HepG2 (cell line): ENCODE data around the gene GPT2. TPM values are rescaled to one million over a fixed set of nuclear protein-coding genes. Genes with fewer than 3 reads are reported as not detected.

ENCODE experiments used
- ATAC-seq: fragments of 200-7000 bp; cut with Tn5 transposase; 3 replicates; pipeline ENCODE4 v1.9.1; 2020; ENCODE audit warnings: mild to moderate bottlenecking, moderate library complexity
- BruUV-seq: library from RNA; stranded (reverse); fragments of 400-500 nt; replicated peaks from 2 replicates; lab custom pipeline; 2021; lab: Mats Ljungman, UMichigan
- CTCF ChIA-PET: fragments of 300-600 bp; formaldehyde crosslinking; extraction: SDS; loops from one replicate; lab custom pipeline; 2021; ENCODE audit warnings: low total read pairs, inconsistent platforms, low intra/inter-chr PET ratio; lab: Yijun Ruan, JAX
- POLR2A ChIA-PET: fragments of 350-600 bp; sonication (Branson Sonifier 250); formaldehyde crosslinking; loops from one replicate; lab custom pipeline; 2020; ENCODE audit warnings: antibody characterized with exemption, inconsistent platforms; lab: Yijun Ruan, JAX
- DNase-seq: peaks from one replicate; pipeline ENCODE4 v3.0.0-alpha.2; 2015; ENCODE audit warnings: low spot score
- FAIRE-seq: peaks from 3 replicates; lab custom pipeline; 2011; peaks lifted over from hg19 to GRCh38; lab: Jason Lieb, UNC
- H2AFZ ChIP-seq: one replicate; pipeline ENCODE4 v1.6.1; 2011; ENCODE audit warnings: low read length, inconsistent platforms
- H3K27ac ChIP-seq: fragments of 300-600 bp; 3 replicates; pipeline ENCODE4 v1.8.0; 2011; ENCODE audit warnings: mixed run types, mild to moderate bottlenecking, mixed read lengths, low read length, inconsistent platforms; ENCODE audit not compliant: insufficient read depth; ENCODE audit errors: extremely low read length
- H3K27me3 ChIP-seq, 2 experiments: fragments of 200-600 bp in 1 of 2; 2 replicates in 1 of 2; 3 replicates in 1 of 2; pipeline versions ENCODE4 v1.6.0 to v1.8.0; 2011; ENCODE audit warnings: low read length in 2 of 2, mild to moderate bottlenecking in 2 of 2, moderate library complexity in 2 of 2, inconsistent platforms in 1 of 2; ENCODE audit not compliant: insufficient read depth in 2 of 2, control insufficient read depth in 1 of 2
- H3K36me3 ChIP-seq, 2 experiments: fragments of 200-600 bp in 1 of 2; replicated peaks in 1 of 2; 2 replicates in 1 of 2; 3 replicates in 1 of 2; pipeline versions ENCODE4 v1.5.1 to v1.8.0; 2011; ENCODE audit warnings: low read length in 2 of 2, inconsistent platforms in 1 of 2; ENCODE audit not compliant: insufficient read depth in 2 of 2, control insufficient read depth in 1 of 2
- H3K4me1 ChIP-seq: 2 replicates; pipeline ENCODE4 v1.5.1; 2012; ENCODE audit warnings: low read length, inconsistent platforms; ENCODE audit not compliant: insufficient read depth
- H3K4me2 ChIP-seq: 2 replicates; pipeline ENCODE4 v1.6.0; 2011; ENCODE audit warnings: low read depth, low read length, inconsistent platforms
- H3K4me3 ChIP-seq, 3 experiments: fragments of 200-600 bp in 1 of 3; sonication (generic), shearing (Covaris generic) in 1 of 3; replicated peaks in 1 of 3; 2 replicates each; pipeline ENCODE4 v1.5.1; 2011 to 2016; ENCODE audit warnings: low read length in 3 of 3, inconsistent platforms in 2 of 3, low read depth in 2 of 3, mild to moderate bottlenecking in 2 of 3, control low read depth in 1 of 3, mixed read lengths in 1 of 3; ENCODE audit not compliant: insufficient read depth in 1 of 3
- H3K79me2 ChIP-seq: one replicate; pipeline ENCODE4 v1.6.1; 2011; ENCODE audit warnings: low read length, inconsistent platforms; ENCODE audit not compliant: insufficient read depth
- H3K9ac ChIP-seq: 2 replicates; pipeline ENCODE4 v1.6.0; 2011; ENCODE audit warnings: mild to moderate bottlenecking, low read depth, low read length, inconsistent platforms; ENCODE audit not compliant: insufficient read depth
- H3K9me3 ChIP-seq: 2 replicates; pipeline ENCODE4 v1.5.1; 2012; ENCODE audit warnings: mild to moderate bottlenecking, low read length
- H4K20me1 ChIP-seq: 2 replicates; pipeline ENCODE4 v1.6.0; 2011; ENCODE audit warnings: inconsistent platforms, mild to moderate bottlenecking, low read length, moderate library complexity; ENCODE audit not compliant: insufficient read depth
- AKNA ChIP-seq: sonication (generic); formaldehyde crosslinking; IDR thresholded peaks from 2 replicates; pipeline ENCODE4 v1.4.0; 2020; ENCODE audit warnings: missing genetic modification reagents, borderline replicate concordance
- KLF6 ChIP-seq: IDR thresholded peaks from 2 replicates; pipeline ENCODE4 v1.8.0; 2016; ENCODE audit warnings: missing biosample characterization, missing genetic modification reagents
- NR2F6 ChIP-seq, 2 experiments: IDR thresholded peaks; 2 replicates each; pipeline ENCODE4 v1.6.1; 2016; ENCODE audit warnings: antibody characterized with exemption in 1 of 2, mild to moderate bottlenecking in 1 of 2
- TGIF2 ChIP-seq: IDR thresholded peaks from 2 replicates; pipeline ENCODE4 v1.6.1; 2016; ENCODE audit warnings: control low read depth, missing compliant biosample characterization
- ZNF354B ChIP-seq: sonication (generic); formaldehyde crosslinking; IDR thresholded peaks from 2 replicates; pipeline ENCODE4 v1.8.0; 2022; ENCODE audit warnings: mild to moderate bottlenecking, missing genetic modification reagents
- ZNF687 ChIP-seq: sonication (generic); formaldehyde crosslinking; IDR thresholded peaks from 2 replicates; pipeline ENCODE4 v1.5.1; 2020; ENCODE audit warnings: mild to moderate bottlenecking, missing genetic modification reagents, moderate library complexity
- ZNF773 ChIP-seq: sonication (generic); formaldehyde crosslinking; IDR thresholded peaks from 2 replicates; pipeline ENCODE4 v1.4.0; 2020; ENCODE audit warnings: missing genetic modification reagents, borderline replicate concordance
- ZSCAN5A ChIP-seq: sonication (generic); formaldehyde crosslinking; IDR thresholded peaks from 2 replicates; pipeline ENCODE4 v1.8.0; 2022; ENCODE audit warnings: mild to moderate bottlenecking, missing genetic modification reagents, borderline replicate concordance
- WGBS: methylation state at CpG from one replicate; pipeline ENCODE4 v1.1.6; 2017; ENCODE audit warnings: low lambda C conversion rate; 5-methylcytosine and 5-hydroxymethylcytosine counted together
- in situ Hi-C: cut with HindIII; loops from 2 replicates; pipeline ENCODE4 v1.10.0; 2017; ENCODE audit warnings: low pct_unique_long_range_greater_than_20kb; ENCODE audit not compliant: extremely low pct_ligation_motif_present
- intact Hi-C: fragments of 100-400 bp; cut with micrococcal nuclease; formaldehyde crosslinking; loops from one replicate; pipeline ENCODE4 v1.10.0; 2022; ENCODE audit not compliant: unreplicated experiment
- polyA plus RNA-seq, 8 experiments: library from polyadenylated mRNA; depleted of rRNA in 3 of 8; stranded (reverse) in 7 of 8; unstranded in 1 of 8; fragments of >200 nt; fragmentation: Illumina TruSeq in 4 of 8; extraction: Trizol in 4 of 8; gene quantifications; 2 replicates each; pipeline versions ENCODE4 v1.2.1 to v1.2.3, GENCODE V29; 2011 to 2016; ENCODE audit warnings: low read depth in 4 of 8, missing spikeins in 1 of 8, mixed read lengths in 1 of 8; ENCODE audit not compliant: insufficient read depth in 1 of 8
- total RNA-seq, 5 experiments: library from RNA; depleted of rRNA; stranded (reverse); fragments of >200 nt; fragmentation: Illumina TruSeq; extraction: Trizol; gene quantifications; 2 replicates each; pipeline ENCODE4 v1.2.3, GENCODE V29; 2016; ENCODE audit warnings: low read depth in 1 of 5
- TF ChIP-seq, protein P1 (sequence below): sonication (generic); formaldehyde crosslinking; IDR thresholded peaks from 2 replicates; pipeline ENCODE4 v1.4.0; 2020; ENCODE audit warnings: missing genetic modification reagents

GPT2 gene
- total and polyA plus RNA-seq, 2 of the 13 experiments (the other 11 are each of a cell fraction or from before 2014, with no cell fraction given), result 138 to 267 TPM

GRCh38 chr16:46918905-46919792 lies 35.0 kb downstream of the GPT2 start:
- in situ Hi-C loops (no loop called here), intact Hi-C loops (loop anchor here (1.0 to 10.0 kb wide), 3 partner anchors 10 to 224 kb away; no protein-coding TSS in a partner anchor)
- H3K9me3 ChIP-seq, result no peaks in the 10 kb centered on the region
- 0 out of 2 replicates have a peak overlapping the region, but pooled peaks have one; percentile 6 for H3K4me2 ChIP-seq
- ATAC-seq, result peak; percentile 88
- ChIA-PET POLR2A (interaction anchor here (0.7 to 2.4 kb wide), 11 partner anchors 11 to 87 kb away, joined by 3 to 17 read pairs (median 4); partner anchors contain the start of genes DNAJA2 and GPT2), CTCF (interaction anchor here (0.8 to 1.3 kb wide), 3 partner anchors 62 to 65 kb away, joined by 3 to 4 read pairs (median 4); no protein-coding TSS in a partner anchor)
- H4K20me1 ChIP-seq, result peaks cover 42% of the 10 kb centered on the region
- no peaks in the 10 kb centered on the region for H3K27me3 ChIP-seq
- H2AFZ ChIP-seq, result no peak overlapping the region
- no peaks in the 10 kb centered on the region for H3K79me2 ChIP-seq
- peak; percentile 97 for DNase-seq
- H3K4me1 ChIP-seq, result peaks cover 56% of the 10 kb centered on the region
- no peak overlapping the region for H3K9ac ChIP-seq
- H3K27ac ChIP-seq, result peak overlapping the region; percentile 43
- no TSS peak for BruUV-seq
- WGBS, result 36% methylated on average over 19 of the region's 21 CpGs
- H3K36me3 ChIP-seq, result peaks cover 77 to 96% of the 10 kb centered on the region in 2 experiments
- no peak overlapping the region for H3K4me3 ChIP-seq
- FAIRE-seq, result peak; percentile 100
- peak; percentile 100 for TF ChIP-seq NR2F6 (IDR thresholded peaks at IDR 0.05)
- peak; percentile 99 for TF ChIP-seq NR2F6 (CRISPR knock-in tag; IDR thresholded peaks at IDR 0.05)
- no peak for TF ChIP-seq ZNF354B (CRISPR knock-in tag)
- TF ChIP-seq ZSCAN5A, result no peak
- no peak for TF ChIP-seq ZNF773 (CRISPR knock-in tag)
- peak; percentile 95 for TF ChIP-seq ZNF687
- peak; percentile 80; the same call in 1 of the 2 replicates for TF ChIP-seq TGIF2 (CRISPR knock-in tag)
- TF ChIP-seq KLF6 (CRISPR knock-in tag), result no peak
- no peak for TF ChIP-seq AKNA (CRISPR knock-in tag)
- TF ChIP-seq, protein P1, sequence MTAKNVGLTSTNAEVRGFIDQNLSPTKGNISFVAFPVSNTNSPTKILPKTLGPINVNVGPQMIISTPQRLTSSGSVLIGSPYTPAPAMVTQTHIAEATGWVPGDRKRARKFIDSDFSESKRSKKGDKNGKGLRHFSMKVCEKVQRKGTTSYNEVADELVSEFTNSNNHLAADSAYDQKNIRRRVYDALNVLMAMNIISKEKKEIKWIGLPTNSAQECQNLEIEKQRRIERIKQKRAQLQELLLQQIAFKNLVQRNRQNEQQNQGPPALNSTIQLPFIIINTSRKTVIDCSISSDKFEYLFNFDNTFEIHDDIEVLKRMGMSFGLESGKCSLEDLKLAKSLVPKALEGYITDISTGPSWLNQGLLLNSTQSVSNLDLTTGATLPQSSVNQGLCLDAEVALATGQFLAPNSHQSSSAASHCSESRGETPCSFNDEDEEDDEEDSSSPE, result peak; percentile 60; the same call in 1 of the 2 replicates
